HepG2 (cell line): ENCODE data around the gene FAM229A. TPM values are rescaled to one million over a fixed set of nuclear protein-coding genes. Genes with fewer than 3 reads are reported as not detected.

Source experiments
- AKAP8 ChIP-seq: sonication (generic); formaldehyde crosslinking; IDR thresholded peaks from 2 replicates; pipeline ENCODE4 v1.5.1; 2020; ENCODE audit warnings: mild to moderate bottlenecking, missing genetic modification reagents
- CCDC6 ChIP-seq: sonication (generic); formaldehyde crosslinking; IDR thresholded peaks from 2 replicates; pipeline ENCODE4 v1.8.1; 2022; ENCODE audit warnings: mild to moderate bottlenecking, missing genetic modification reagents, moderate library complexity
- CENPX ChIP-seq: sonication (generic); formaldehyde crosslinking; IDR thresholded peaks from 2 replicates; pipeline ENCODE4 v1.9.0; 2021; ENCODE audit warnings: mild to moderate bottlenecking, missing genetic modification reagents, moderate library complexity
- GTF2F1 ChIP-seq: fragments of 150-350 bp; IDR thresholded peaks from 2 replicates; pipeline ENCODE4 v1.6.1; 2014; ENCODE audit warnings: low read length
- KDM3A ChIP-seq: IDR thresholded peaks from 2 replicates; pipeline ENCODE4 v1.6.1; 2018; ENCODE audit warnings: low read depth, missing compliant biosample characterization
- LCORL ChIP-seq, 2 experiments: fragments of 450-650 bp in 1 of 2; sonication (generic) in 1 of 2; formaldehyde crosslinking in 1 of 2; IDR thresholded peaks; 2 replicates each; pipeline versions ENCODE4 v1.5.0 to v1.6.1; 2017 to 2020; ENCODE audit warnings: antibody characterized with exemption in 1 of 2, missing genetic modification reagents in 1 of 2
- MBD4 ChIP-seq: IDR thresholded peaks from 2 replicates; pipeline ENCODE4 v1.6.1; 2012; ENCODE audit warnings: low read length, inconsistent platforms, borderline replicate concordance
- NR2F6 ChIP-seq, 2 experiments: IDR thresholded peaks; 2 replicates each; pipeline ENCODE4 v1.6.1; 2016; ENCODE audit warnings: antibody characterized with exemption in 1 of 2, mild to moderate bottlenecking in 1 of 2
- RXRB ChIP-seq: IDR thresholded peaks from 2 replicates; pipeline ENCODE4 v1.6.1; 2016; ENCODE audit warnings: borderline replicate concordance, missing genetic modification reagents, missing compliant biosample characterization
- TAF15 ChIP-seq: fragments of 200-400 bp; formaldehyde crosslinking; IDR thresholded peaks from one replicate; pipeline ENCODE4 v1.6.1; 2018; ENCODE audit warnings: mild to moderate bottlenecking, low read depth, low read length; ENCODE audit not compliant: poor library complexity, severe bottlenecking
- TCF7 ChIP-seq: sonication (generic); IDR thresholded peaks from 2 replicates; pipeline ENCODE4 v1.6.1; 2016; ENCODE audit warnings: antibody characterized with exemption, low read depth
- TP53 ChIP-seq: sonication (generic); formaldehyde crosslinking; conservative IDR thresholded peaks from 2 replicates; pipeline ENCODE4 v1.4.0; 2020; ENCODE audit warnings: missing genetic modification reagents
- ZBTB42 ChIP-seq: sonication (generic); formaldehyde crosslinking; IDR thresholded peaks from 2 replicates; pipeline ENCODE4 v1.5.0; 2020; ENCODE audit warnings: mild to moderate bottlenecking, missing genetic modification reagents
- ZBTB8A ChIP-seq: sonication (generic); formaldehyde crosslinking; IDR thresholded peaks from 2 replicates; pipeline ENCODE4 v1.4.0; 2020; ENCODE audit warnings: mild to moderate bottlenecking, low read depth, missing genetic modification reagents, borderline replicate concordance
- ZFX ChIP-seq: sonication (generic); formaldehyde crosslinking; IDR thresholded peaks from 2 replicates; pipeline ENCODE4 v1.4.0; 2020; ENCODE audit warnings: mild to moderate bottlenecking, low read depth, missing genetic modification reagents, moderate library complexity
- ZNF205 ChIP-seq: IDR thresholded peaks from 2 replicates; pipeline ENCODE4 v1.6.1; 2018; ENCODE audit warnings: missing biosample characterization, missing genetic modification reagents
- ZNF333 ChIP-seq: sonication (generic); formaldehyde crosslinking; IDR thresholded peaks from 2 replicates; pipeline ENCODE4 v1.4.0; 2020; ENCODE audit warnings: mild to moderate bottlenecking, missing genetic modification reagents, borderline replicate concordance
- ZNF614 ChIP-seq: IDR thresholded peaks from 2 replicates; pipeline ENCODE4 v1.6.1; 2018; ENCODE audit warnings: missing biosample characterization, missing genetic modification reagents, inconsistent platforms, borderline replicate concordance
- ZNF670 ChIP-seq: sonication (generic); formaldehyde crosslinking; IDR thresholded peaks from 2 replicates; pipeline ENCODE4 v1.8.0; 2022; ENCODE audit warnings: mild to moderate bottlenecking, missing genetic modification reagents, borderline replicate concordance
- ZSCAN5A ChIP-seq: sonication (generic); formaldehyde crosslinking; IDR thresholded peaks from 2 replicates; pipeline ENCODE4 v1.8.0; 2022; ENCODE audit warnings: mild to moderate bottlenecking, missing genetic modification reagents, borderline replicate concordance
- polyA plus RNA-seq, 8 experiments: library from polyadenylated mRNA; depleted of rRNA in 3 of 8; stranded (reverse) in 7 of 8; unstranded in 1 of 8; fragments of >200 nt; fragmentation: Illumina TruSeq in 4 of 8; extraction: Trizol in 4 of 8; gene quantifications; 2 replicates each; pipeline versions ENCODE4 v1.2.1 to v1.2.3, GENCODE V29; 2011 to 2016; ENCODE audit warnings: low read depth in 4 of 8, missing spikeins in 1 of 8, mixed read lengths in 1 of 8; ENCODE audit not compliant: insufficient read depth in 1 of 8
- total RNA-seq, 5 experiments: library from RNA; depleted of rRNA; stranded (reverse); fragments of >200 nt; fragmentation: Illumina TruSeq; extraction: Trizol; gene quantifications; 2 replicates each; pipeline ENCODE4 v1.2.3, GENCODE V29; 2016; ENCODE audit warnings: low read depth in 1 of 5
- TF ChIP-seq, protein P1 (sequence below), 2 experiments: IDR thresholded peaks; 2 replicates each; pipeline ENCODE4 v1.6.1; 2011 to 2012; ENCODE audit warnings: low read length in 2 of 2, borderline replicate concordance in 1 of 2, low read depth in 1 of 2, mild to moderate bottlenecking in 1 of 2, moderate library complexity in 1 of 2
- TF ChIP-seq, protein P2 (sequence below): sonication (generic); formaldehyde crosslinking; IDR thresholded peaks from 2 replicates; pipeline ENCODE4 v1.5.1; 2020; ENCODE audit warnings: mild to moderate bottlenecking, moderate library complexity, missing genetic modification reagents

The FAM229A gene
- total and polyA plus RNA-seq, 2 of the 13 experiments (the other 11 are each of a cell fraction or from before 2014, with no cell fraction given): 3.2 to 17.6 TPM

DNA sequence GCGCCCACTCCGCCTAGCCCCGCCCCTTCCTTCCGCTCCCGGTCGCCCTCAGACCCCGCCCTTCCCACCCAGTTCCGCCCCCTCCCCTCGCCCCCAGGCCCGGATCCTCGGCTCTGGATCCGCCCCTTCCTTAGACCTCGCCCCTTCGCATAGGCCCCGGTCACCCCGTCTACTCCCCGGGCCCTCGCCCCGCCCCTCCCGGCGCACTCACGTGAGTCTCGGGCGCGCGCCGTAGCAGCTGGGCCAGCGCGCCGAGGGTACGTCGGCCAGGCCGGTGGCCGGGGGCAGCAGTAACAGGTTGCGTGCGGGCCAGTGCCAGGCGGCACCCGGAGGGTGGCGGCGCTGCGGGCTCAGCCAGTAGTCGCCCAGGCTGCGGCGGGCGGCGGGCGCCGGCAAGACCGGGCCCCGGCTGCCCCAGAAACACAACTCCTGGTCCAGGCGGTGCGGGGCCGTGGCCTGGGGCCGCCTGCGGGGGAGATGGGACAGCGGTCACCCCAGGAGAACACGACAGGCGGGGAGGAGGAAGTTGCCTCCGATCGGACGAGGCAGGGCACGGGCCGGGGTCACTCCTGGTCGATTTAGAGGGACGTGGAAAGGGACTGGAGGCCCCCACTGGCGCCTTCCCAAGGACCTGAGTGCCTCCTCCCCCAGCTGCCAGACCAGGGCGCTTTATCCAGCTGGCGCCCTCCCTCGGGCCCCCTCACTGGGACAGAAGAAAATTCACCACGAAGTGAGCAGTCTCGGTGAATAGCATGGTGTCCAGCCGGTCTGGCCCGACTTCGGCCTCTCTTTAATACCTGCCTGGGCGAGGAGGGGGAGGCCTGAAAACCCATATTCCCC lies 10.7 kb downstream of the FAM229A start (continued):
- TF ChIP-seq, protein P1, sequence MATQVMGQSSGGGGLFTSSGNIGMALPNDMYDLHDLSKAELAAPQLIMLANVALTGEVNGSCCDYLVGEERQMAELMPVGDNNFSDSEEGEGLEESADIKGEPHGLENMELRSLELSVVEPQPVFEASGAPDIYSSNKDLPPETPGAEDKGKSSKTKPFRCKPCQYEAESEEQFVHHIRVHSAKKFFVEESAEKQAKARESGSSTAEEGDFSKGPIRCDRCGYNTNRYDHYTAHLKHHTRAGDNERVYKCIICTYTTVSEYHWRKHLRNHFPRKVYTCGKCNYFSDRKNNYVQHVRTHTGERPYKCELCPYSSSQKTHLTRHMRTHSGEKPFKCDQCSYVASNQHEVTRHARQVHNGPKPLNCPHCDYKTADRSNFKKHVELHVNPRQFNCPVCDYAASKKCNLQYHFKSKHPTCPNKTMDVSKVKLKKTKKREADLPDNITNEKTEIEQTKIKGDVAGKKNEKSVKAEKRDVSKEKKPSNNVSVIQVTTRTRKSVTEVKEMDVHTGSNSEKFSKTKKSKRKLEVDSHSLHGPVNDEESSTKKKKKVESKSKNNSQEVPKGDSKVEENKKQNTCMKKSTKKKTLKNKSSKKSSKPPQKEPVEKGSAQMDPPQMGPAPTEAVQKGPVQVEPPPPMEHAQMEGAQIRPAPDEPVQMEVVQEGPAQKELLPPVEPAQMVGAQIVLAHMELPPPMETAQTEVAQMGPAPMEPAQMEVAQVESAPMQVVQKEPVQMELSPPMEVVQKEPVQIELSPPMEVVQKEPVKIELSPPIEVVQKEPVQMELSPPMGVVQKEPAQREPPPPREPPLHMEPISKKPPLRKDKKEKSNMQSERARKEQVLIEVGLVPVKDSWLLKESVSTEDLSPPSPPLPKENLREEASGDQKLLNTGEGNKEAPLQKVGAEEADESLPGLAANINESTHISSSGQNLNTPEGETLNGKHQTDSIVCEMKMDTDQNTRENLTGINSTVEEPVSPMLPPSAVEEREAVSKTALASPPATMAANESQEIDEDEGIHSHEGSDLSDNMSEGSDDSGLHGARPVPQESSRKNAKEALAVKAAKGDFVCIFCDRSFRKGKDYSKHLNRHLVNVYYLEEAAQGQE (IDR thresholded peaks at IDR 0.05; ENCODE audit: borderline replicate concordance in 1 of 2, low read depth in 1 of 2, low read length in 2 of 2): no peak; a peak in 1 of 4 replicates
- no peak for TF ChIP-seq AKAP8
- no peak for TF ChIP-seq TCF7
- TF ChIP-seq TAF15: no peak
- no peak for TF ChIP-seq KDM3A
- no peak for TF ChIP-seq MBD4
- TF ChIP-seq ZNF670 (CRISPR knock-in tag): no peak
- TF ChIP-seq NR2F6 (IDR thresholded peaks at IDR 0.05): no peak
- no peak; the same call in 1 of the 2 replicates for TF ChIP-seq NR2F6 (CRISPR knock-in tag; IDR thresholded peaks at IDR 0.05)
- TF ChIP-seq ZNF333 (CRISPR knock-in tag): peak; percentile 39; the same call in 1 of the 2 replicates
- TF ChIP-seq ZFX (CRISPR knock-in tag): peak; percentile 93
- TF ChIP-seq CCDC6: peak; percentile 27; the same call in 1 of the 2 replicates
- TF ChIP-seq TP53 (CRISPR knock-in tag): no peak
- TF ChIP-seq ZNF205 (CRISPR knock-in tag): 0 out of 2 replicates have a peak, but pooled peaks have one; percentile 8
- TF ChIP-seq GTF2F1: no peak
- TF ChIP-seq CENPX (CRISPR knock-in tag): no peak
- no peak for TF ChIP-seq ZNF614 (CRISPR knock-in tag)
- TF ChIP-seq RXRB: no peak; the same call in 1 of the 2 replicates
- TF ChIP-seq ZSCAN5A (CRISPR knock-in tag): no peak
- TF ChIP-seq ZBTB8A (CRISPR knock-in tag): no peak
- TF ChIP-seq ZBTB42 (CRISPR knock-in tag): no peak; the same call in 1 of the 2 replicates
- TF ChIP-seq, protein P2, sequence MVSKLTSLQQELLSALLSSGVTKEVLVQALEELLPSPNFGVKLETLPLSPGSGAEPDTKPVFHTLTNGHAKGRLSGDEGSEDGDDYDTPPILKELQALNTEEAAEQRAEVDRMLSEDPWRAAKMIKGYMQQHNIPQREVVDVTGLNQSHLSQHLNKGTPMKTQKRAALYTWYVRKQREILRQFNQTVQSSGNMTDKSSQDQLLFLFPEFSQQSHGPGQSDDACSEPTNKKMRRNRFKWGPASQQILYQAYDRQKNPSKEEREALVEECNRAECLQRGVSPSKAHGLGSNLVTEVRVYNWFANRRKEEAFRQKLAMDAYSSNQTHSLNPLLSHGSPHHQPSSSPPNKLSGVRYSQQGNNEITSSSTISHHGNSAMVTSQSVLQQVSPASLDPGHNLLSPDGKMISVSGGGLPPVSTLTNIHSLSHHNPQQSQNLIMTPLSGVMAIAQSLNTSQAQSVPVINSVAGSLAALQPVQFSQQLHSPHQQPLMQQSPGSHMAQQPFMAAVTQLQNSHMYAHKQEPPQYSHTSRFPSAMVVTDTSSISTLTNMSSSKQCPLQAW: no peak
- no peak for TF ChIP-seq LCORL (IDR thresholded peaks at IDR 0.05)
- TF ChIP-seq LCORL (CRISPR knock-in tag; IDR thresholded peaks at IDR 0.05): no peak; the same call in 1 of the 2 replicates
